B cell (primary cell): ENCODE data around the gene PARD3. TPM values are rescaled to one million over a fixed set of nuclear protein-coding genes. Genes with fewer than 3 reads are reported as not detected.

ENCODE experiments used
- ATAC-seq: fragments of 200-7000 bp; cut with Tn5 transposase; one replicate; pipeline ENCODE4 v1.10.0; 2021; ENCODE audit warnings: low read depth, mild to moderate bottlenecking, moderate number of reproducible peaks, moderate library complexity
- CTCF ChIA-PET: fragments of 350-600 bp; sonication (Branson Sonifier 250); formaldehyde crosslinking; loops from one replicate; lab custom pipeline; 2021; ENCODE audit warnings: antibody characterized with exemption, inconsistent platforms; lab: Charles Lee
- POLR2A ChIA-PET: fragments of 350-600 bp; sonication (Branson Sonifier 250); formaldehyde crosslinking; loops from one replicate; lab custom pipeline; 2021; ENCODE audit warnings: antibody characterized with exemption; lab: Charles Lee
- DNase-seq: peaks from one replicate; pipeline ENCODE4 v3.0.0; 2013
- H2AFZ ChIP-seq: 2 replicates; pipeline ENCODE4 v1.6.1; 2012; ENCODE audit warnings: mild to moderate bottlenecking, low read depth, low read length; ENCODE audit not compliant: insufficient read depth, poor library complexity, severe bottlenecking
- H3K27ac ChIP-seq, 2 donors: 1 replicate in 1 of 2; 2 replicates in 1 of 2; pipeline ENCODE4 v1.5.1; 2012 to 2013; ENCODE audit warnings: low read length in 2 of 2, mild to moderate bottlenecking in 2 of 2, moderate library complexity in 1 of 2
- H3K27me3 ChIP-seq, 4 experiments: fragments of 200-600 bp in 1 of 4; sonication (generic) in 1 of 4; replicated peaks in 1 of 4; 1 replicate in 2 of 4; 2 replicates in 2 of 4; pipeline versions ENCODE4 v1.6.1 to v1.7.0; 2013 to 2016; ENCODE audit warnings: low read length in 3 of 4, mild to moderate bottlenecking in 2 of 4, mixed read lengths in 1 of 4, moderate library complexity in 1 of 4; ENCODE audit not compliant: insufficient read depth in 4 of 4, control insufficient read depth in 3 of 4; ENCODE audit errors: control extremely low read depth in 1 of 4
- H3K36me3 ChIP-seq, 2 experiments: replicated peaks in 1 of 2; 1 replicate in 1 of 2; 2 replicates in 1 of 2; pipeline versions ENCODE4 v1.6.1 to v1.7.1; 2013; ENCODE audit warnings: low read length in 1 of 2; ENCODE audit not compliant: insufficient read depth in 2 of 2, control insufficient read depth in 1 of 2; ENCODE audit errors: control extremely low read depth in 1 of 2, extremely low read depth in 1 of 2
- H3K4me1 ChIP-seq, 2 donors: fragments of 200-600 bp in 1 of 2; sonication (generic) in 1 of 2; 1 replicate in 1 of 2; 2 replicates in 1 of 2; pipeline versions ENCODE4 v1.5.1 to v1.6.1; 2013 to 2017; ENCODE audit warnings: low read length in 2 of 2; ENCODE audit not compliant: control insufficient read depth in 2 of 2, insufficient read depth in 2 of 2
- H3K4me2 ChIP-seq: replicated peaks from 2 replicates; pipeline ENCODE3; 2012; ENCODE audit warnings: mild to moderate bottlenecking, low read depth, low read length; ENCODE audit not compliant: poor library complexity, severe bottlenecking
- H3K4me3 ChIP-seq, 5 experiments: fragments of 200-600 bp in 1 of 5; sonication (generic) in 1 of 5; 1 replicate in 3 of 5; 2 replicates in 2 of 5; pipeline versions ENCODE4 v1.5.1 to v1.7.0; 2011 to 2016; ENCODE audit warnings: low read length in 4 of 5, mild to moderate bottlenecking in 4 of 5, low read depth in 2 of 5, control low read depth in 1 of 5, moderate library complexity in 1 of 5; ENCODE audit not compliant: insufficient read depth in 1 of 5; ENCODE audit errors: control extremely low read depth in 1 of 5, extremely low read depth in 1 of 5
- H3K79me2 ChIP-seq: fragments of 200-600 bp; sonication (generic); one replicate; pipeline ENCODE4 v1.6.0; 2016; ENCODE audit warnings: low read length; ENCODE audit not compliant: control insufficient read depth, insufficient read depth
- H3K9ac ChIP-seq: fragments of 200-600 bp; sonication (generic); 2 replicates; pipeline ENCODE4 v1.6.1; 2017; ENCODE audit warnings: mild to moderate bottlenecking, low read length, moderate library complexity
- H3K9me3 ChIP-seq, 3 donors: one replicate each; pipeline versions ENCODE4 v1.6.1 to v1.7.1; 2013; ENCODE audit warnings: low read length in 2 of 3; ENCODE audit not compliant: control insufficient read depth in 2 of 3, insufficient read depth in 1 of 3; ENCODE audit errors: control extremely low read depth in 1 of 3
- H4K20me1 ChIP-seq: 2 replicates; pipeline ENCODE4 v1.6.0; 2012; ENCODE audit warnings: mild to moderate bottlenecking, low read length; ENCODE audit not compliant: insufficient read depth, control insufficient read depth, poor library complexity, severe bottlenecking
- H3K27ac Mint-ChIP-seq: one replicate; pipeline ENCODE4 v1.8.0; 2021; ENCODE audit warnings: mixed read lengths
- H3K27me3 Mint-ChIP-seq: one replicate; pipeline ENCODE4 v1.8.0; 2021; ENCODE audit warnings: mixed read lengths
- H3K4me1 Mint-ChIP-seq: one replicate; pipeline ENCODE4 v1.8.0; 2021; ENCODE audit warnings: mixed read lengths
- H3K4me3 Mint-ChIP-seq: one replicate; pipeline ENCODE4 v1.8.0; 2021; ENCODE audit warnings: mixed read lengths
- H3K9me3 Mint-ChIP-seq: one replicate; pipeline ENCODE4 v1.8.0; 2022; ENCODE audit warnings: mixed read lengths; ENCODE audit not compliant: insufficient read depth
- EZH2 ChIP-seq: IDR thresholded peaks from 2 replicates; pipeline ENCODE4 v1.6.1; 2012; ENCODE audit warnings: borderline replicate concordance, low read depth, mild to moderate bottlenecking, moderate library complexity, low read length; ENCODE audit not compliant: insufficient read depth, poor library complexity, severe bottlenecking
- WGBS: methylation state at CpG from one replicate; pipeline ENCODE4 v1.1.5; 2013; ENCODE audit warnings: missing lambda C conversion rate; ENCODE audit not compliant: insufficient coverage; 5-methylcytosine and 5-hydroxymethylcytosine counted together
- intact Hi-C: fragments of 100-400 bp; cut with micrococcal nuclease; formaldehyde crosslinking; loops from one replicate; pipeline ENCODE4 v1.10.0; 2022
- polyA plus RNA-seq: library from polyadenylated mRNA; depleted of rRNA; stranded (reverse); fragments of >200 nt; gene quantifications from 2 replicates; pipeline ENCODE4 v1.2.3, GENCODE V29; 2012
- total RNA-seq, 2 donors: library from RNA; stranded (reverse); fragments of 120-200 nt in 1 of 2; gene quantifications; 1 replicate in 1 of 2; 2 replicates in 1 of 2; pipeline versions ENCODE4 v1.2.3 to v1.2.4, GENCODE V29; 2013 to 2022
- TF ChIP-seq, protein P1 (sequence below): fragments of 200-600 bp; IDR thresholded peaks from one replicate; pipeline ENCODE4 v1.8.0; 2022; ENCODE audit warnings: antibody characterized with exemption, mild to moderate bottlenecking

Gene PARD3
- total and polyA plus RNA-seq, 2 donors (not counting 1 experiment from before 2014, with no cell fraction given), result not detected

DNA sequence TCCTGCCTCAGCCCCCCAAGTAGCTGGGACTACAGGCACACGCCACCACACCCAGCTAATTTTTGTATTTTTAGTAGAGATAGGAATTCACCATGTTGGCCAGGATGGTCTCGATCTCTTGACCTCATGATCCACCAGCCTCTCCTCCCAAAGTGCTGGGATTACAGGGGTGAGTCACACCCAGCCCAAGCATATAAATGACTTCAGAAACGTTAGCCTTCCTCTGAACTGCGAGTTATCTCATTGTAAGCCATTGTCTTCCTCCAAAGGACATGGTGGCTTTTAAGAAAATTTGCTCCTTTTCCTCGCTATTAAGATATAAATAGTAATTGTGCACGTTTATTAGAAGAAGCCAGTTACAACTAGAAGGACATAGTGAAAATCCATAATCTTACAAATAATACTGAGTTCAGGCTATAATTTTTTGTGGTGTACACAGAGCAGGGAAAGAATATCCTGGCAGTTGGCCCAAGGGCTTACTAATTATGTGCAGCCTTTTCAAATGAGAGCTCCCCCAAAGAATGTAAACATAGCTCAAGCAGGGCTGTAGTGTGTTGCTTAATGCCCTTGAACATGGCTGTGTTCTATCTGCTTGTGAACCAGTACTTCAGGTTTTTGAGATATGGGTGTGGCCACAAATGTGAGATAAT is 495.8 kb downstream of the PARD3 start:
- Histone ChIP-seq H3K27me3 (no peaks in the 10 kb centered on the region), H3K9ac (no peak overlapping the region), H3K4me1 (no peaks in the 10 kb centered on the region), H4K20me1 (no peaks in the 10 kb centered on the region), H3K4me3 (no peak overlapping the region), H3K4me2 (no peak overlapping the region), H3K27ac (no peak overlapping the region), H3K79me2 (no peaks in the 10 kb centered on the region), H3K36me3 (no peaks in the 10 kb centered on the region), H2AFZ (no peak overlapping the region), H3K9me3 (no peaks in the 10 kb centered on the region)
- POLR2A ChIA-PET, result no interaction called here
- 100% methylated on average over 1 of the region's 6 CpGs for WGBS
- Mint-ChIP-seq H3K9me3 (no peaks in the 10 kb centered on the region), H3K27ac (no peak overlapping the region), H3K4me1 (no peaks in the 10 kb centered on the region), H3K27me3 (no peaks in the 10 kb centered on the region), H3K4me3 (no peak overlapping the region)
- ATAC-seq, result no peak
- intact Hi-C loops, result no loop called here
- CTCF ChIA-PET, result no interaction called here
- TF ChIP-seq EZH2, result no peak
- TF ChIP-seq, protein P1, sequence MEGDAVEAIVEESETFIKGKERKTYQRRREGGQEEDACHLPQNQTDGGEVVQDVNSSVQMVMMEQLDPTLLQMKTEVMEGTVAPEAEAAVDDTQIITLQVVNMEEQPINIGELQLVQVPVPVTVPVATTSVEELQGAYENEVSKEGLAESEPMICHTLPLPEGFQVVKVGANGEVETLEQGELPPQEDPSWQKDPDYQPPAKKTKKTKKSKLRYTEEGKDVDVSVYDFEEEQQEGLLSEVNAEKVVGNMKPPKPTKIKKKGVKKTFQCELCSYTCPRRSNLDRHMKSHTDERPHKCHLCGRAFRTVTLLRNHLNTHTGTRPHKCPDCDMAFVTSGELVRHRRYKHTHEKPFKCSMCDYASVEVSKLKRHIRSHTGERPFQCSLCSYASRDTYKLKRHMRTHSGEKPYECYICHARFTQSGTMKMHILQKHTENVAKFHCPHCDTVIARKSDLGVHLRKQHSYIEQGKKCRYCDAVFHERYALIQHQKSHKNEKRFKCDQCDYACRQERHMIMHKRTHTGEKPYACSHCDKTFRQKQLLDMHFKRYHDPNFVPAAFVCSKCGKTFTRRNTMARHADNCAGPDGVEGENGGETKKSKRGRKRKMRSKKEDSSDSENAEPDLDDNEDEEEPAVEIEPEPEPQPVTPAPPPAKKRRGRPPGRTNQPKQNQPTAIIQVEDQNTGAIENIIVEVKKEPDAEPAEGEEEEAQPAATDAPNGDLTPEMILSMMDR, result no peak
- no peak for DNase-seq

DNA sequence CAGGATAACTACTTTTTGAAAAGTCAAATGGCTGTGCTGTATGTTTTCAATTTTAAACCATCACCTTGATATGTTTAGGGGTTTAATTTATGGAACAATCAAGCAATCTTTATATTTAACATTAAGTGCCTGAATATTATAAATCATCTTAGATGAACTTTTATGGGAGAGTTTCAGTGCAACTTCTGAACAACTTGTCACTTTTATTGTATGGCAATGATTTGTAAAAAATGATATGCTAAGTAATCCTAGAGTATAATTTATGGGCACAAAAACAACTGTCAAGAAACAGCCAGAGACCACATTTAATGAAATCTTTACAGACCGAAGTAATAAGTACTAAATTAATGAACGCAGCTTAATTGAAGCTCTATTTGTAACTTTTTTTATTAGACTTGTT is 498.9 kb downstream of the PARD3 start:
- no peak overlapping the region for H3K27ac ChIP-seq
- TF ChIP-seq EZH2, result no peak
- TF ChIP-seq, protein P1, result no peak
- no peak overlapping the region for H3K4me3 ChIP-seq
- Mint-ChIP-seq H3K27ac (no peak overlapping the region), H3K27me3 (no peaks in the 10 kb centered on the region), H3K9me3 (no peaks in the 10 kb centered on the region), H3K4me1 (no peaks in the 10 kb centered on the region), H3K4me3 (no peak overlapping the region)
- CTCF ChIA-PET, result no interaction called here
- POLR2A ChIA-PET, result no interaction called here
- no peaks in the 10 kb centered on the region for H3K27me3 ChIP-seq
- no peak overlapping the region for H3K4me2 ChIP-seq
- no peaks in the 10 kb centered on the region for H4K20me1 ChIP-seq
- WGBS, result no CpG with 5 or more reads among the region's 2 CpGs
- no peaks in the 10 kb centered on the region for H3K4me1 ChIP-seq
- no peak overlapping the region for H3K9ac ChIP-seq
- ATAC-seq (no peak), DNase-seq (no peak)
- H3K36me3 ChIP-seq, result no peaks in the 10 kb centered on the region
- no peak overlapping the region for H2AFZ ChIP-seq
- intact Hi-C loops, result no loop called here
- no peaks in the 10 kb centered on the region for H3K79me2 ChIP-seq
- no peaks in the 10 kb centered on the region for H3K9me3 ChIP-seq
